ENCODE data around the gene KCNQ1. TPM values are rescaled to one million over a fixed set of nuclear protein-coding genes. Genes with fewer than 3 reads are reported as not detected.

Gene KCNQ1
- total RNA-seq, 3 donors from 2014 or later (not counting 1 experiment from before 2014, with no cell fraction given) = 1.9 to 7.8 (median 3.3) TPM

- no peak overlapping the region for H3K4me3 Mint-ChIP-seq
- H3K4me1 ChIP-seq (ENCODE audit: control insufficient read depth, insufficient read depth, low read length) = no peaks in the 10 kb centered on the region
- no peaks in the 10 kb centered on the region for H3K4me1 Mint-ChIP-seq
- no peaks in the 10 kb centered on the region for H3K36me3 ChIP-seq (ENCODE audit: control insufficient read depth, insufficient read depth, low read length)
- H3K36me3 Mint-ChIP-seq = peaks cover 7% of the 10 kb centered on the region
- WGBS (ENCODE audit: insufficient coverage) = 100% methylated on average over 1 of the region's 2 CpGs
- intact Hi-C loops (cut with micrococcal nuclease) = no loop called here
- ATAC-seq (no peak), DNase-seq (no peak)
- H3K27me3 Mint-ChIP-seq (ENCODE audit: low read depth in 2 of 2) = peaks cover 27 to 79% of the 10 kb centered on the region in 2 donors
- no peak overlapping the region for H3K4me3 ChIP-seq (ENCODE audit: low read length)
- H3K9me3 ChIP-seq (ENCODE audit: control insufficient read depth, insufficient read depth, low read length) = no peaks in the 10 kb centered on the region
- H3K9me3 Mint-ChIP-seq = peaks cover 5 to 8% of the 10 kb centered on the region in 2 donors
- no peak overlapping the region for H3K27ac ChIP-seq (ENCODE audit: low read length)
- TF ChIP-seq, protein P1, sequence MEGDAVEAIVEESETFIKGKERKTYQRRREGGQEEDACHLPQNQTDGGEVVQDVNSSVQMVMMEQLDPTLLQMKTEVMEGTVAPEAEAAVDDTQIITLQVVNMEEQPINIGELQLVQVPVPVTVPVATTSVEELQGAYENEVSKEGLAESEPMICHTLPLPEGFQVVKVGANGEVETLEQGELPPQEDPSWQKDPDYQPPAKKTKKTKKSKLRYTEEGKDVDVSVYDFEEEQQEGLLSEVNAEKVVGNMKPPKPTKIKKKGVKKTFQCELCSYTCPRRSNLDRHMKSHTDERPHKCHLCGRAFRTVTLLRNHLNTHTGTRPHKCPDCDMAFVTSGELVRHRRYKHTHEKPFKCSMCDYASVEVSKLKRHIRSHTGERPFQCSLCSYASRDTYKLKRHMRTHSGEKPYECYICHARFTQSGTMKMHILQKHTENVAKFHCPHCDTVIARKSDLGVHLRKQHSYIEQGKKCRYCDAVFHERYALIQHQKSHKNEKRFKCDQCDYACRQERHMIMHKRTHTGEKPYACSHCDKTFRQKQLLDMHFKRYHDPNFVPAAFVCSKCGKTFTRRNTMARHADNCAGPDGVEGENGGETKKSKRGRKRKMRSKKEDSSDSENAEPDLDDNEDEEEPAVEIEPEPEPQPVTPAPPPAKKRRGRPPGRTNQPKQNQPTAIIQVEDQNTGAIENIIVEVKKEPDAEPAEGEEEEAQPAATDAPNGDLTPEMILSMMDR (IDR thresholded peaks at IDR 0.05) = no peak
- no peaks in the 10 kb centered on the region for H3K27me3 ChIP-seq (ENCODE audit: control insufficient read depth, insufficient read depth, low read length)
- H3K27ac Mint-ChIP-seq = no peak overlapping the region
Measured at GRCh38 chr11:2609345-2609744, 164.5 kb downstream of the KCNQ1 start.

DNA sequence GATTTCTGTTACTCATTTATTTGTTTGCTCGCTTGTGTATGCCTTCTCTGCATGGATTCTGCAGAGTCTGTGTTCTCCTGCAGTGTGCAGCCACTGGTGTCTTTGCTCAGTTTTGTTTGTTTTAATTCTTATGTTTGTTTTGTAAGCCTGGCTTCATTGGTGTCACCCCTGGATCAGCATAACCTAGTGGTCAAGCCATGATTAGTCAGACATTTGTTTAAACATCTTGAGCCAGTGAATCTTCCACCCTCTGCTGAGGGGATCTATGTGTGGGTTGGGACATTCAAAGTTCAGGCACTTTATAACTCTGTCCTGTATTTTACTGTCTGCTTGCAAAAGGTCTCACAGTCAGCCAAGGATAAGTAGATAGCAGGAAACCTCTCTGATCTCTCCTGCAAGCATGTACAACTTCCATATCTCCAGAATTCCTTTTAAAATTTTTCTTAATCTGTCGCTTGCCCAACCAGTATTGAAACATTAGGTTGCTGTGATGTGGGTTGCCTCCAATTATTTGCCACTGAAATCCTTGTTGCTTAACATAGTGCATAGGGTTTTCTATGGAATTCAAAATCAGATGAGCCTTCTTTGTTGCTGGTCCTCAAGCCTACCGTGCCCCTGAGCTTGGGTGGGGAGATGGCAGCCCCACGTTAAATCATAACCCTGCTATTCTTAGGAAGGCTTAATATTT, 168.2 kb downstream of the KCNQ1 start:
- H3K9me3 Mint-ChIP-seq = peaks cover 5 to 8% of the 10 kb centered on the region in 2 donors
- intact Hi-C loops (cut with micrococcal nuclease) = no loop called here
- no peak overlapping the region for H3K27ac Mint-ChIP-seq
- TF ChIP-seq, protein P1 (IDR thresholded peaks at IDR 0.05) = no peak
- H3K9me3 ChIP-seq (ENCODE audit: control insufficient read depth, insufficient read depth, low read length) = no peaks in the 10 kb centered on the region
- no peak overlapping the region for H3K4me3 Mint-ChIP-seq
- no peak for ATAC-seq
- no peaks in the 10 kb centered on the region for H3K36me3 ChIP-seq (ENCODE audit: control insufficient read depth, insufficient read depth, low read length)
- no peak overlapping the region for H3K27ac ChIP-seq (ENCODE audit: low read length)
- DNase-seq = no peak
- no peak overlapping the region for H3K4me3 ChIP-seq (ENCODE audit: low read length)
- H3K4me1 Mint-ChIP-seq = no peaks in the 10 kb centered on the region
- peaks cover 29 to 87% of the 10 kb centered on the region in 2 donors for H3K27me3 Mint-ChIP-seq (ENCODE audit: low read depth in 2 of 2)
- H3K27me3 ChIP-seq (ENCODE audit: control insufficient read depth, insufficient read depth, low read length) = no peaks in the 10 kb centered on the region
- H3K36me3 Mint-ChIP-seq = peaks cover 7% of the 10 kb centered on the region
- no peaks in the 10 kb centered on the region for H3K4me1 ChIP-seq (ENCODE audit: control insufficient read depth, insufficient read depth, low read length)
- WGBS (ENCODE audit: insufficient coverage) = 77% methylated on average over 2 of the region's 4 CpGs

GRCh38 chr11:2621894-2622293, 177.1 kb downstream of the KCNQ1 start:
- Mint-ChIP-seq H3K9me3 (no peaks in the 10 kb centered on the region), H3K4me3 (no peak overlapping the region), H3K27me3 (ENCODE audit: low read depth in 2 of 2) (peaks cover 6 to 36% of the 10 kb centered on the region in 2 donors), H3K4me1 (no peaks in the 10 kb centered on the region), H3K27ac (no peak overlapping the region), H3K36me3 (no peaks in the 10 kb centered on the region)
- no peaks in the 10 kb centered on the region for H3K9me3 ChIP-seq (ENCODE audit: control insufficient read depth, insufficient read depth, low read length)
- no CpG with 5 or more reads among the region's 3 CpGs for WGBS (ENCODE audit: insufficient coverage)
- TF ChIP-seq, protein P1 (IDR thresholded peaks at IDR 0.05) = no peak
- no peaks in the 10 kb centered on the region for H3K36me3 ChIP-seq (ENCODE audit: control insufficient read depth, insufficient read depth, low read length)
- no peak for ATAC-seq
- H3K27ac ChIP-seq (ENCODE audit: low read length) = no peak overlapping the region
- H3K4me3 ChIP-seq (ENCODE audit: low read length) = no peak overlapping the region
- intact Hi-C loops (cut with micrococcal nuclease) = no loop called here
- no peaks in the 10 kb centered on the region for H3K27me3 ChIP-seq (ENCODE audit: control insufficient read depth, insufficient read depth, low read length)
- no peaks in the 10 kb centered on the region for H3K4me1 ChIP-seq (ENCODE audit: control insufficient read depth, insufficient read depth, low read length)
- DNase-seq = no peak

DNA sequence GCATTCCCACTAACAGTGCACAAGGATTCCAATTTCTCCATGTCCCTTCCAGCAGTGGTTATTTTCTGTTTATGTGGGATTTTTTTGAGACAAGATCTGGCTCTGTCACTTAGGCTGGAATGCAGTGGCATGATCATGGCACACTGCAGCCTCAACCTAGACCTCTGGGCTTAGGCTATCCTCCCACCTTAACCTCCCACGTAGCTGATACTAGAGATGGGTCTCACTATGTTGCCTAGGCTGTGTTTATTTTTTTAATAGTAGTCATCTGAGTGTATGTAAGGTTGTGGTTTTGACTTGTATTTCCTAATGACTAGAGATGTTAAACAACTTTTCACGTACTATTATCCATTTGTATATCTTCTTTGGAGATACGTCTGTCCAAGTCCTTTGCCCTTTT, 180.4 kb downstream of the KCNQ1 start:
- TF ChIP-seq, protein P1 (IDR thresholded peaks at IDR 0.05) = no peak
- H3K27ac Mint-ChIP-seq = no peak overlapping the region
- H3K27ac ChIP-seq (ENCODE audit: low read length) = no peak overlapping the region
- no peaks in the 10 kb centered on the region for H3K36me3 ChIP-seq (ENCODE audit: control insufficient read depth, insufficient read depth, low read length)
- peaks cover 6 to 39% of the 10 kb centered on the region in 2 donors for H3K27me3 Mint-ChIP-seq (ENCODE audit: low read depth in 2 of 2)
- H3K4me3 ChIP-seq (ENCODE audit: low read length) = no peak overlapping the region
- DNase-seq = no peak
- no peaks in the 10 kb centered on the region for H3K27me3 ChIP-seq (ENCODE audit: control insufficient read depth, insufficient read depth, low read length)
- H3K4me1 Mint-ChIP-seq = no peaks in the 10 kb centered on the region
- ATAC-seq = no peak
- no peak overlapping the region for H3K4me3 Mint-ChIP-seq
- H3K9me3 ChIP-seq (ENCODE audit: control insufficient read depth, insufficient read depth, low read length) = no peaks in the 10 kb centered on the region
- 50% methylated on average over 2 of the region's 3 CpGs for WGBS (ENCODE audit: insufficient coverage)
- H3K4me1 ChIP-seq (ENCODE audit: control insufficient read depth, insufficient read depth, low read length) = no peaks in the 10 kb centered on the region
- intact Hi-C loops (cut with micrococcal nuclease) = no loop called here
- peaks cover 13% of the 10 kb centered on the region for H3K36me3 Mint-ChIP-seq
- no peaks in the 10 kb centered on the region for H3K9me3 Mint-ChIP-seq
